Stimulated activated CD4-positive, alpha-beta T cell treated with anti-CD3 and anti-CD28 coated beads, Interleukin-1b, Interleukin-23, amount 100 ng/mL, for 48 hours (primary cell): ENCODE measurements around the gene PGR.
"Not testable (repeated sequence)": the region's sequence is repeated elsewhere in the genome, so short reads cannot be mapped to it uniquely, and the experiment has no call there.

Experiments
- DNase-seq: peaks from one replicate; pipeline ENCODE4 v3.0.0-alpha.2; 2020

The PGR gene

DNA sequence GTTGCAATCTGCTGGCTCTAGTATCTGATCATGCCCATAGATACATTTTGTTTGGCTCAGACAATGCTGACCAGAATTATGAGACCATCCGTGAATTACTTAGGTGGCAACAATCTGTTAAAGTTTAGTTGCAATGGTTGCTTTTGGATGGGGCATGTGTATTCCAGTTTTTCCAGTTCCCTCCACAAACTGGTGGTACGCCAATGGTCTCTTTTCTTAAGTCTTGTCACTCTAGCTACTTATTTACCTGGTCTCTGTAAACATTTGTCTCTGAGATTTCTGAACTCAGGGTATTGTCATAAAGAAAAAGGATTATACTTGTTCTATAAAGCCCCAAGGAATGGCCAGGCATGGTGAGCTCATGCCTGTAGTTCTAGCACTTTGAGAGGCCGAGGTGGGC, 65.9 kb downstream of the PGR start:
- DNase-seq, result no peak

- no peak for DNase-seq
Measured at GRCh38 chr11:101061606-101062005, 68.0 kb downstream of the PGR start.

DNA sequence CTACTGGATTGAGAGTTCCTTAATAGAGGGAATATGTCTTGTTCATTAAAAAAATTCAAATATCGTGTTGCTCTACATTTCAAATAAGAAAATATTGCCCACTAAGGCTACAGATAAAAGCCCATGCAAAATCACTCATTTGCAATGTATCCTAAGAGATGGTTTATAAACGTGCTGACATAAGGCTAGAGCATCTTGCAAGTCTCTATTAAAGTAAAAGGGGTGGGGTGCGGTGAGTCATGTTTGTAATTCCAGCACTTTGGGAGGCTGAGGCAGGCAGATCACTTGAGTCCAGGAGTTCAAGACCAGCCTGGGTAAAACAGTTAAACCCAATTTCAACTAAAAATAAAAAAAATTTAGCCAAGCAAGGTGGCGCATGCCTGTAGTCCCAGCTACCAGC, 70.3 kb downstream of the PGR start:
- no peak for DNase-seq

- no peak for DNase-seq
Measured at GRCh38 chr11:101053492-101053891, 76.1 kb downstream of the PGR start.

- DNase-seq, result no peak
Measured at GRCh38 chr11:101051677-101052076, 77.9 kb downstream of the PGR start.

DNA sequence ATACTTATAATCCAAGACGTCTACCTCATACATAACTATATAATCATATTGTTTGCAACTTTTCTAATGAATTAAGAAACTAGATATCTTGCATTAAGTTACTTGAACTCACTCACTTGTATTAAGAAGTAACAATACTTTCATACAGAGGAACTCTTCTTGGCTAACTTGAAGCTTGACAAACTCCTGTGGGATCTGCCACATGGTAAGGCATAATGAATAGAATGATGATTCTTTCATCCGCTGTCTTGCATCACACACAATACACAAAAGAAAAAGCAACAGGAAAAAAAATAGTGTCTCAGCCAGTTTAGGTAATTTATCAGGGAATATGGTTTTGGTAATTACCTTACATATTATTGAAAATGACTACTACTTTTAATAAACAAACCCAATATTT, 79.8 kb downstream of the PGR start:
- no peak for DNase-seq

GRCh38 chr11:101049123-101049522, 80.5 kb downstream of the PGR start:
- DNase-seq, result no peak

DNA sequence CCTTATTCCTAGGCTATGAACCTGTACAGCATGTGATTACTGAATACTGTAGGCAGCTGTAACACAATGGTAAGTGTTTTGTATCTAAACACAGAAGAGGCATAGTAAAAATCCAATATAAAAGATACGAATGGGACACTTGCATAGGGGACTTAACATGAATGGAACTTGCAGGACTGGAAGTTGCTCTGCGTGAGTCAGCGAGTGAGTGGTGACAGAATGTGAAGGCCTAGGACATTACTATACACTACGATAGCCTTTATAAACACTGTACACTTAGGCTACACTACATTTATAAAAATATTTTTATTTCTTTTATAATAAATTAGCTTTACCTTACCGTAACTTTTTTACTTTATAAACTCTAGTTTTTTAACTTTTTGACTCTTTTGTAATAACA, 81.1 kb downstream of the PGR start:
- no peak for DNase-seq

- no peak for DNase-seq
Measured at GRCh38 chr11:101046947-101047346, 82.7 kb downstream of the PGR start.

GRCh38 chr11:101045415-101045814, 84.2 kb downstream of the PGR start:
- DNase-seq, result no peak

- no peak for DNase-seq
Measured at GRCh38 chr11:101043940-101044339, 85.7 kb downstream of the PGR start.

DNA sequence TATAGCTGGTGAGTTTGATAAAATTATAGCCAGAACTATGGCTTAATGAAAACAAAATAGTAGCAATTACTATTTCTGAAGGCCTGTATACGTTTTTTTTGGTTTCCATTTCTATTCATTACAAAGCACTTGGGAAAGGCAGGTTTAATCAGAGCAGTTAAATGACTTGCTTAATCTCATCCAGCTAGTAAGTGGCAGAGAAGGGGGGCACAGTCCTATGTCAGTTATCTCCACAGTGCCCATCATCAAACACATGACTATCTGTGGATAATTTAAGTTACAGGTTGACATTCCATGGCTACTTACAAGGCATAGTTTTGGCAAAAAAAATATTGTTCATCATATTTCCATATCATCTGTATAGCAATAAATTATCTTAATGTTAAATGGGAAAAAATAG, 93.7 kb downstream of the PGR start:
- no peak for DNase-seq

DNA sequence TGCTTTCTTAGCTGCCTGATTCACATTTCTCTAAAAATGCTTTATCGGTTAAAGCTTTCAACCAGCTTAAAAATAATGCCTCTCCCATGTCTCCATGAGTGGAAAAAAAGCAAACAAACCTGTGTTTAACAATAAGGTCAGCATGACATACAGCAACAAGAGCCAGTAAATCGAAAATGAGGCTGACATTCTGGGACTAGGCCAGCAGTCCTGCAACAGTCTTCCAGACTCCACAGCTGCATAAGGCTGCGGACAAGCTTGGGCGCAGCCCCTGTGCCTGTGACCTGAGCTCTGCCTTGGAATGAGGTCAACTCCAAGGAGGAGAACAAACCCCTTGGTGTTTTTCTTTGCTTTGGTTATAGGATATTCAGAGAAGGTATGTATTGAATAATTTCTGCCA, 95.5 kb downstream of the PGR start:
- no peak for DNase-seq

- no peak for DNase-seq
Measured at GRCh38 chr11:101032991-101033390, 96.6 kb downstream of the PGR start.

- no peak for DNase-seq
Measured at GRCh38 chr11:101031713-101032112, 97.9 kb downstream of the PGR start.

- no peak for DNase-seq
Measured at GRCh38 chr11:101030692-101031091, 98.9 kb downstream of the PGR start.

DNA sequence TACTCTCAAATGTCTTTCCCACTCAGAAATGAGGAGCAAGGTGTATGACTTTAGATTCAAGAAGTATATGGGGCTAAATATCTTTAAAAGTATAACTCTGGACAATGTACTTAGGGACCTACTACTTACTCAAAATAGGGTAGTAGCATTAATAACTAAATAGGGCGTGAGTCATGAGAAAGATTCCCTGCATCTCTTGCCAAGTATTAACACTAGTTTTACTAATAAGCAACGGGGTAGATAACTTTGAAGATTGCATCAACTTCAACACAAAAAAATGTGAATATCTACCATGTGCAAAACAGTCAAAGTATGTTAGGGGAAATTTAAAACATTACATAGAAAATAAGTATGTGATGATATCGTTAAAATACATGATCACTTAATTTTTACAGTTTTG, 99.6 kb downstream of the PGR start:
- DNase-seq, result no peak

- DNase-seq, result no peak
Measured at GRCh38 chr11:101028644-101029043, 101.0 kb downstream of the PGR start.

- DNase-seq, result no peak
Measured at GRCh38 chr11:101022256-101022655, 107.4 kb downstream of the PGR start.

DNA sequence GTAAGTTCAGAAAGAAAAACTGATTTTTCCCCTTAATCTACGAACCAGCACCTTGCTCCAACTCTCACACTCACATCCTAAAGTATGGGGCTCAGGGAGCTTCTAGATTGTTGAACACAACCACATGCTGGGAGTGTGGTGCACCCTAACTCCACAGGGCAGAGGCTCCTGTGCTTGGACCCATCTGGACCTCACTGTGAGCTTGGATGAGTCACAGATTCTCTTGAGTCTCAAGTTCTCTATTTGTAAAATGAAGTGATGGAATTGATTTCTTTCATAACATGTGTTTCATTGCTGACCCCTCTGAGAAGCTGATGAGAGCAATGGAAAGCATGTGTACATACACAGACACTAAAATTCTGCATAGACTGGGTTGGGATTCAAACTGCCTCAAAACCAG, 109.7 kb downstream of the PGR start:
- DNase-seq, result no peak

GRCh38 chr11:101014600-101015285, 114.9 kb downstream of the PGR start:
- no peak for DNase-seq

- not testable (repeated sequence) for DNase-seq
Measured at GRCh38 chr11:101013702-101014101, 115.9 kb downstream of the PGR start.

GRCh38 chr11:101011881-101012280, 117.7 kb downstream of the PGR start:
- no peak for DNase-seq

DNA sequence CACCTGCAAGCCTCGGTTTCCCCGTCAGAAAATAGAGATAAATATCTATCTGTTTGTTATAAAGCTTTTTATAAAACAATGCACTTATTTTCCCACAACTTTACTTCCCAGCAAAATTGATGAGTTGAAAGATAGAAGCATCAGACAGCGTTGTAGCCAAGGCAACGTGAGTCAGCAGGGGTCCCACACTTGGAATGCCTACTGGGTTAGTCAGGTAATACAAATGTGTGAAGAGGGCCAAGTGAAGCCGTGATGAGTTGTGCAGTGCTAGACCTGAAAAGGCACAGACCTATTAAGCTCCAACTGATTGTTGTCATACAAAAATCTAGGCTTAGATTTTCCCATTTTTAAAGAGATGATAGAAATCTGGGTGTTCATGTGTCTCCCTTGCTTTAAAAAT, 118.7 kb downstream of the PGR start:
- DNase-seq, result no peak

DNA sequence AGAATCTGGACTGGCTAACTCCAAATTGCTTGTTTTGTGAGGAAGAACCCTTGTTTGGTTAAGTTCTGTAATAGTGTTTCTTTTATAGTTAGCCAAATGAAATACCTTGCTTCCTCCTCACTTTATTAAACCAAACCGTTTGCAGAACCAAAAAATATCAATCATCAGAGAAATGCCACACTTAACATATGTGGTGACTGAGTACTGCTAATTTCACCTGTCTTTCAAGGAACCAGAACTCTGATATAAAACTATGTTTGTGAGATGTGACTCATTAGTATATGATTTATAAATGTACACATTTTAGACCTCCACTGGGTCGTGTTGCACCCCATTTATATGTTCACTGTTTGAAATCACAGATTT, 119.9 kb downstream of the PGR start:
- DNase-seq, result no peak
